ENCODE measurements around the gene AGAP1.

- TF ChIP-seq CTCF (IDR thresholded peaks at IDR 0.05 in 8 of 11, conservative IDR thresholded peaks at IDR 0.05 in 3 of 11) (no peak), POLR2AphosphoS5 (IDR thresholded peaks at IDR 0.05) (no peak), POLR2A (IDR thresholded peaks at IDR 0.05) (no peak)
Measured at GRCh38 chr2:235554936-235555335, 61.1 kb downstream of the AGAP1 start.

Measured in spleen (tissue), 7 donors.